NT2/D1 (cell line): ENCODE data around the gene TMEM203.

ENCODE experiments used
- DNase-seq: peaks from one replicate; pipeline ENCODE4 v3.0.0-alpha.2; 2011; ENCODE audit warnings: low read depth, low spot score
- H3K27me3 ChIP-seq: 2 replicates; pipeline ENCODE4 v1.6.0; 2011; ENCODE audit warnings: mild to moderate bottlenecking; ENCODE audit not compliant: insufficient read length, insufficient read depth
- H3K36me3 ChIP-seq: 2 replicates; pipeline ENCODE4 v1.6.1; 2011; ENCODE audit warnings: mild to moderate bottlenecking, low read length, mixed read lengths; ENCODE audit not compliant: insufficient read depth, insufficient read length
- H3K4me1 ChIP-seq: 2 replicates; pipeline ENCODE4 v1.5.1; 2011; ENCODE audit not compliant: insufficient read depth, insufficient read length
- H3K4me3 ChIP-seq: 2 replicates; pipeline ENCODE4 v1.5.1; 2011; ENCODE audit warnings: low read depth; ENCODE audit not compliant: insufficient read length
- H3K9ac ChIP-seq: 2 replicates; pipeline ENCODE4 v1.6.0; 2011; ENCODE audit warnings: low read depth; ENCODE audit not compliant: insufficient read length
- H3K9me3 ChIP-seq: 2 replicates; pipeline ENCODE4 v1.5.1; 2011; ENCODE audit warnings: mild to moderate bottlenecking, low read length; ENCODE audit not compliant: insufficient read depth
- SUZ12 ChIP-seq: IDR thresholded peaks from 2 replicates; pipeline ENCODE4 v1.6.1; 2011; ENCODE audit not compliant: insufficient read length, insufficient read depth; ENCODE audit errors: extremely low read depth
- YY1 ChIP-seq: IDR thresholded peaks from 2 replicates; pipeline ENCODE4 v1.6.1; 2011; ENCODE audit not compliant: insufficient read length, insufficient read depth
- ZNF274 ChIP-seq: IDR thresholded peaks from 2 replicates; pipeline ENCODE4 v1.6.1; 2011; ENCODE audit warnings: mild to moderate bottlenecking, low read depth, low read length

The TMEM203 gene

DNA sequence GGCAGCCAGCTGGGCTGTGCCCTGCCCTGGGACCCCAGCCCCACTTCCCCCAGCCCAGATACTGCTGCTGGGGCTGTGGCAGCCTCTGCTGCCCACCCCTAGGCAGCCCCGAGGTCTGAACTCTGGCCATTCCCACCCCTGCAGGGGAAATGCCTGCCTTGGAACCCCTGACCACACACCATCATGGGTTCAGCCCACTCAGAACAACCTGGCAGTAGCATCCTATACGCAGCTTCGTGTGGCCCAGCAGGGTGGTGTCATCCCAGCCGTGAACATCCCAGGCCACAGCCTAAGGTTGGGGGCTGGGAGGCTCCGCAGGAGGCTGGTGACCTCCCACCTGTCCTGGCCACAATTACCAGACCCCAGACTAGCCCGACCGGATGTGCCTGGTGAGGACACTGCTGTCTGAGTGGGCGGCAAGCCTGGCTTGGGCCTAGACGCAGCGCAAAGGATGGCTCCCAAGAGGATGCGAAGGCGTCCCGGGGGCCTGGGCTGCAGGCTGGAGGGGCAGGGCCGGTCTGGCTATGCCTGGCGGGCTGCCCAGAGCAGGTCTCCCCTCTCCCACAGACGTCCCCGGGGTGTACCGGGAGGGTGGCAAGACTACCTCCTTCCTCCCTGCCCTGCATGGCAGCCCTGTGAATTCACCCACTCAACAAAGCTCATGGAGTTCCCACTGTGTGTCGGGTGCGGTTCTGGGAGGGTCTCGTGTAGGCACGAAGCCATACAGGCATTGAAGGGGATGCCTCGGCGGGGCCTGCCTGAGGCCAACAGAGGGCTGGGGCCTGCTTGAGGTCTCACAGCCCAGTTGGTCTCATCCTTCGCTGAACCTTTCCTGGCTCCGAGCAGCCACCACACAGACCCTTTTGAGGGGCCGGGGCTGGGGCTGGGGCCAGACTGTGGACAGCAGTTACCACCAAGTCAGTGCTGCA, 23.8 kb upstream of the TMEM203 start:
- Histone ChIP-seq H3K4me3 (no peak overlapping the region), H3K27me3 (no peaks in the 10 kb centered on the region), H3K36me3 (no peaks in the 10 kb centered on the region), H3K9me3 (no peaks in the 10 kb centered on the region), H3K9ac (peak overlapping the region; percentile 33), H3K4me1 (peaks cover 41% of the 10 kb centered on the region)
- DNase-seq, result no peak
- TF ChIP-seq YY1 (no peak), SUZ12 (no peak), ZNF274 (no peak)

DNA sequence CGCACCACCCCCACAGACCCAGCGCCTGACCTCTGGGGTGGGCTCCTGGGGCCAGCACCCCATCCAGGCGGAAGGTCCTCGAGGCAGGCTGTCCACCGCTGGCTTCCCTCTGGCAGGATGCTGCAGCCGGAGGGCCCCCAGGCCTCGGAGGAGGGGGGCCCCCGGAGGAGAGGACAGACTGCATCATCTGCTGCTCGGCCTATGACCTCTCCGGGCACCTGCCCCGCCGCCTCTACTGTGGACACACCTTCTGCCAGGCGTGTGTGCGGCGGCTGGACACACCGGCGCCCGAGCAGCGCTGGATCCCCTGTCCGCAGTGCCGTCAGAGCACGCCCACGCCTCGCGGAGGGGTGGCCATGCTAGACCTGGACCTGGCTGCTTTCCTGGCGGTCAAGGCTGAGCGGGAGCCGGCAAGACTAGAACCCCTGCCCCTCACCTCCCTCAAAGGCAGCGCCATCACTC, 23.1 kb upstream of the TMEM203 start:
- TF ChIP-seq ZNF274 (no peak), SUZ12 (no peak), YY1 (no peak)
- no peaks in the 10 kb centered on the region for H3K36me3 ChIP-seq
- DNase-seq, result no peak
- H3K4me3 ChIP-seq, result no peak overlapping the region
- no peaks in the 10 kb centered on the region for H3K9me3 ChIP-seq
- no peaks in the 10 kb centered on the region for H3K27me3 ChIP-seq
- H3K4me1 ChIP-seq, result peaks cover 38% of the 10 kb centered on the region
- H3K9ac ChIP-seq, result peak overlapping the region; percentile 56

DNA sequence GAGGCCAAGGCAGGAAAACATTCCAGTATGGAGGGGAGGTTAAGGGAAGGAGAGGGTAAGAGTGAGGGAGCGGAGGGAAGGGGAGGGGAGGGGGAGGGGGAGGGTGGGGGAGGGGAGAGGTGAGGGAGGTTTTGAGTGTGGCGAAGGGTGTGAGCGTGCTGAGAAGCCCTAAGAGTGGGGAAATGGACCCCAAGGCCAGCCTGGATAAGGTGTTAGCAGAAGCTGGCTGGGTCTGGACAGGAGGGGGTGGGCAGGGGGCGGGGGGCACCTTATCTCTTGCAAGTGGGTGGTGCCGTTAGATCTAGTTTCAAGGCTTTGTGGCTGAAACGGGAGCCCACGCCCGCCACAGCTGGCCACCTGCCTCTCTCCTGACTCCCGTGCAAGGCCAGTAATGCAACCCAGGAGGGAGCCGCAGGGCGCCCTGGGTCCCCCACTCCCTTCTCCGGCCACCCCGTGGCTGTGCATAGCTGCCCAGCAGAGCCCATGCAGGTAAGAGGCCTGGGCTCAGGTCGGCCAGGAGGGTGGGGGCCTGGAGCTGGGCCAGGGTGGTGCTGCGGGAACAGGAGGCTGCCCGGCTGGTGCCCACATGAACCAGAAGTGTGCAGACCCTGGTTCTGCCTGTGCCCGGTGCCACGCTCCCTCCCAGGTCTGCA, 22.5 kb upstream of the TMEM203 start:
- no peaks in the 10 kb centered on the region for H3K9me3 ChIP-seq
- no peak for TF ChIP-seq SUZ12
- TF ChIP-seq YY1, result no peak
- no peak for TF ChIP-seq ZNF274
- DNase-seq, result no peak
- H3K36me3 ChIP-seq, result no peaks in the 10 kb centered on the region
- peaks cover 2% of the 10 kb centered on the region for H3K27me3 ChIP-seq
- H3K4me1 ChIP-seq, result peaks cover 35% of the 10 kb centered on the region
- H3K9ac ChIP-seq, result peak overlapping the region; percentile 56
- H3K4me3 ChIP-seq, result no peak overlapping the region

DNA sequence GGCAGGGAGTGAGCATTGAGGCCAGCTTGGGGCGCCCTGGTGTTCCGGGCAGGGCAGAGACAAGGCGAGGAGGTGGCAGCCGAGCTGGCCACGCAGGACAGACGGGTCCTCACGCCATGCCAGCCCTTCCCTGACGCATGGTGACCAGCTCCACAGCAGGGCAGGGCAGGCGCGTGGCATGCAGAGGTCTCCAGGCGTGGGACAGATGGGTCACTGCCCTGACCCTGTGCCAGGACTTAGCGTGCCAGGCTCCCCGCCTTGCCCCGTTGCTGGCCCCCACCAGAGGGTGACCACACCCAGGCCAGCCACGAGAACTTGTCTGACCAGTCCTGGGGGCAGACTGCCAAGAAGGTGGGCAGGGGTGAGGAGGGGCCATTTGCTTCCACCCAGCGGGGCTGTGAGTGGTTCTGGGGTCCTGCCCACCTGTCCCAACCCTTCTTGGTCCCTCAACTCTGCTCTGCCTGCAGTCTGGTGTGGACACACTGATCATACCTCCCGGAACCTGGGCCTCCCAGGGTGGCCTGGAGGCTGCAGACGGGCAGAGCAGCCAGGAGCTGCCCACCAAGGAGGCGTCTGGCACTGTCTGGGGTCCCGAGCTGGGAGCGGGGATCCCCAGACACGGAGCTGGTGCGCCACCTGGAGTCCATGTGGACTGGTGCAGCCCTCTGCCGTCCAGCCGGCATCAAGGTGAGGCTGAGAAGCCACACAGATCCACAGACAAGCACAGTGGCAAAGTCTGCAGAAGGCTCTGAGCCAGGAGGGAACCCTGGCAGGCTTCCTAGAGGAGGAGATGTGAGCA, 21.8 kb upstream of the TMEM203 start, which contains the start of gene RNF224:
Gene RNF224 (plus strand): TSS at position 449 of the 799 bp plus-strand sequence. CDS start 834 bp downstream, outside the sequence.
- Histone ChIP-seq H3K27me3 (peaks cover 9% of the 10 kb centered on the region), H3K4me3 (no peak within 1 kb of the TSS), H3K36me3 (no peaks in the 10 kb centered on the region), H3K9ac (peak within 1 kb of the TSS; percentile 65), H3K4me1 (peaks cover 40% of the 10 kb centered on the region), H3K9me3 (no peaks in the 10 kb centered on the region)
- TF ChIP-seq ZNF274, result no peak
- TF ChIP-seq SUZ12, result no peak
- no peak for TF ChIP-seq YY1
- peak; percentile 59 for DNase-seq

DNA sequence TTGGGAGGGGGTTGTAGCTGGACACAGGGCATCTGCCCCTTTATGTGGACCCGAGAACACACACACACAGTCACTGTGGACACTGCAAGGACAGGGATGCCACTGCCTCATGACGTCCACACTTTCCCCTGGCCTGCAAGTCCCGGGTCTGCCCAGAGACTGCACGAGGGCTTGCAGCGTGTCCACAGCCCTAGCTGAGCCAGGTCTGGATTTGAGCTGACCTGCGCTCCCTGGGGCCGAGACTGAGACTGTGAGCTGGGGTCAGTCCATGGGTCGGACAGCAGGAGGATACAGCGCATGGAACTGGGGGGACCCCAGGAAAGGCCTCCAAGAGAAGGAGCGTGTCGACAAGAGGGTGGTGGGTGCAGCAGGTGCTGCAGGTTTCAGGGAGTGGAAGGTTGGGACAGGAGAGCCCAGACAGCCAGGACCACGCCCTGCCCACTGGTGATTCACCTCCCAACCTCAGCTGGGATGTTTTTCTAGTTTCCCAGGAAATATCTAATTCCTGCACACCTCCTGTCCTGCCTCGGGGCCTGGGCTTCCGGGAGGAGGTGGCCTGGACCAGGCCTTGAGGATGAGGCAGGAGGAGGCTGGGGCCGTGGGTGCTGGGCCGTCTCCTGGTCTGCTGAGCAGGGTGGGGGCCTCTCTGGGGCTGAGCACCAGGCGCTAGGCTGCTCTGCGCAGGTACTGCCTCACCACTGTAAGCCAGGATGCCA, 21.0 kb upstream of the TMEM203 start:
- Histone ChIP-seq H3K27me3 (peaks cover 12% of the 10 kb centered on the region), H3K36me3 (no peaks in the 10 kb centered on the region), H3K4me3 (no peak overlapping the region), H3K4me1 (peaks cover 40% of the 10 kb centered on the region), H3K9me3 (no peaks in the 10 kb centered on the region), H3K9ac (peak overlapping the region; percentile 65)
- TF ChIP-seq SUZ12, result no peak
- TF ChIP-seq ZNF274, result no peak
- TF ChIP-seq YY1, result no peak
- no peak for DNase-seq

DNA sequence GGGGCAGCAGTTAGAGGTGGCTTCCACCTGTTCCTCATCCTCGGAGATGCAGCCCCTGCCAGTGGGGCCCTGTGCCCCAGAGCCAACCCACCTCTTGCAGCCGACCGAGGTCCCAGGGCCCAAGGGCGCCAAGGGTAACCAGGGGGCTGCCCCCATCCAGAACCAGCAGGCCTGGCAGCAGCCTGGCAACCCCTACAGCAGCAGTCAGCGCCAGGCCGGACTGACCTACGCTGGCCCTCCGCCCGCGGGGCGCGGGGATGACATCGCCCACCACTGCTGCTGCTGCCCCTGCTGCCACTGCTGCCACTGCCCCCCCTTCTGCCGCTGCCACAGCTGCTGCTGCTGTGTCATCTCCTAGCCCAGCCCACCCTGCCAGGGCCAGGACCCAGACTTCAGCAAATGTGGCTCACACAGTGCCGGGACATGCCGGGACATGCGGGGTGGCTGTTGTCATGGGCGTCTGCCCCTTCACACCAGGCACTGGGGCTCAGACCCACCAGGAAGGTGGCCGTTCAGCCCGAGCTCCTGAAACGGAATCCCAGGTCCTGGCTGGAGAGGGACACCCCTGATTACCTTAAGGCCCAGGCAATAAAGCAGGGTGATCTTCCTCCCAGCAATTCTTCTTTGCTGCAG, 20.4 kb upstream of the TMEM203 start:
- no peak for DNase-seq
- no peak for TF ChIP-seq ZNF274
- no peak for TF ChIP-seq YY1
- Histone ChIP-seq H3K36me3 (no peaks in the 10 kb centered on the region), H3K27me3 (peaks cover 13% of the 10 kb centered on the region), H3K4me3 (no peak overlapping the region), H3K4me1 (peaks cover 40% of the 10 kb centered on the region), H3K9ac (peak overlapping the region; percentile 67), H3K9me3 (no peaks in the 10 kb centered on the region)
